Measurements from ENCODE around the gene RETN.

Gene RETN

GRCh38 chr19:7685546-7686445, 16.9 kb downstream of the RETN start:
- no peak for DNase-seq

DNA sequence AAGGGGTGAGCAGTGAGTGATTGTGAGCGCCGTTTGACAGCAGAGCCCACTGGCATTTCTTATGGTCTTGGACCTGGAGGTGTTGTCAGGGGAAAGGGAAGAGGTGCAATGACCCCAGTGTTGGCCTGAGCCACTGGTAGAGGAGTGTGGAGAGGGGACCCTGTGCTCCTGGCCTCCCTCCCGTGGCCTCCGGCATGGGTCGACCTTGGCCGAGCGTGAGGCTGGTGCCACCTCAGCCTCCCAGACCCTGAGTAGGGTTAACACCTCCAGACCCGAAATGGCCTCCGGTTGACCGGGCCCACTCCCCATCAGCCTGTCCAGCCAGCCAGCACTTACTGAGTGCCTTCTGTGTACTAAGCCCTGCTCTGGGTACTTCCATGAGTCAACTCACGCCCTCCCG, 18.3 kb downstream of the RETN start:
- DNase-seq: no peak

- no peak for DNase-seq
Measured at GRCh38 chr19:7689165-7689564, 20.3 kb downstream of the RETN start.

- DNase-seq: no peak
Measured at GRCh38 chr19:7690779-7691258, 22.0 kb downstream of the RETN start.

- no peak for DNase-seq
Measured at GRCh38 chr19:7691497-7691896, 22.6 kb downstream of the RETN start.

DNA sequence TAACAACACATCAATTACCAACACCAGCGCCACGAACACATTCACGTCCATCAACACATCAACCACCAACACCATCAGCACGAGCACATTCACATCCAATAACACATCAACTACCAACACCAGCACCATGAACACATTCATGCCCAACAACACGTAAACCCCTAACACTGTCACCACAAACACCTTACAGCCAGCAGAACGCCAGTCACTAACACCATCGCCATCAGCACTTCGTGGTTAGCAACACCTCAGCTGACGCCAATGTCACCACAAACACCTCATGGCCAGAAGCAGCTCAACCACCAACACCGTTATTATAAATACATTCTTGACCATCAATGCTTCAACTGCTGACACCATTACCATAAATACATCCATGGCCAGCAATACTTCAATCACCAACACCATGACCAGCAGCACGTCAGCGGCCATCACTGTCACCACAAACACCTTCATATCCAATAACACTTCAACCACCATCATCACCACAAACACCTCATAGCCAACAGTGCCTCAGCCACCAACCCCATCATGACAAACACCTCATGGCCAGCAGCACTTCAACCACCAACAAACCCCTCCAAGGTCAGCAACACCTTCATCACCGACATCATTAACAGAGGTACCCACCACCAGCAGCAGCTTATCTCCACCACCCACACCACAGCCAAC, 23.7 kb downstream of the RETN start:
- no peak for DNase-seq

GRCh38 chr19:7694499-7694898, 25.6 kb downstream of the RETN start:
- DNase-seq: no peak

DNA sequence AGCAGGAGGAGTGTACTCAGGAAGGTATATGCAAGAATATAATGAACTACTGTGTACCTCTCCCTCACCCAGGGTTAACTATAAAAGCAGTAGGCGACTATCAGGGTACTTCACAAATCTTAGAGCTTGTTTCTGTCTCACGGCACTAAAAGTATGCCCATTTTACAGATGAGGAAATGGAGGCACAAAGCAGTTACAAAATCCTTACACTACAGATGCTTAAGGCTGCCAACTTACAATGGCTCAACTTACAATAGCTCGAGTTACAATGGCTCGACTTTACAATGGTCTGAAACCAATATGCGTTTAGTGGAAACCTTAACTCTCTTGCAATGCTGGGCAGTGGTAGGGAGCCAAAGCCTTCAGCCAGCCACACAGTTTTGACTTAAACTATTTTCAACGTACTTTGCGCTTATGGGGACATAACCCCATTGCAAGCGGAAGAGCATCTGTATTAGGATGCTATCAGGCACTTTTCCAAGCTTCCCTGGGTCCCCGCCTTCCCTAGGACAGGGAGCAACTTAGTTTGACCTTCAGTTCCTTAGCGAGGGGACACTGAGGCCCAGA, 29.0 kb downstream of the RETN start:
- no peak for DNase-seq

GRCh38 chr19:7698583-7698982, 29.7 kb downstream of the RETN start:
- no peak for DNase-seq

- no peak for DNase-seq
Measured at GRCh38 chr19:7699003-7699402, 30.2 kb downstream of the RETN start.

- no peak for DNase-seq
Measured at GRCh38 chr19:7699417-7700401, 30.9 kb downstream of the RETN start.

DNA sequence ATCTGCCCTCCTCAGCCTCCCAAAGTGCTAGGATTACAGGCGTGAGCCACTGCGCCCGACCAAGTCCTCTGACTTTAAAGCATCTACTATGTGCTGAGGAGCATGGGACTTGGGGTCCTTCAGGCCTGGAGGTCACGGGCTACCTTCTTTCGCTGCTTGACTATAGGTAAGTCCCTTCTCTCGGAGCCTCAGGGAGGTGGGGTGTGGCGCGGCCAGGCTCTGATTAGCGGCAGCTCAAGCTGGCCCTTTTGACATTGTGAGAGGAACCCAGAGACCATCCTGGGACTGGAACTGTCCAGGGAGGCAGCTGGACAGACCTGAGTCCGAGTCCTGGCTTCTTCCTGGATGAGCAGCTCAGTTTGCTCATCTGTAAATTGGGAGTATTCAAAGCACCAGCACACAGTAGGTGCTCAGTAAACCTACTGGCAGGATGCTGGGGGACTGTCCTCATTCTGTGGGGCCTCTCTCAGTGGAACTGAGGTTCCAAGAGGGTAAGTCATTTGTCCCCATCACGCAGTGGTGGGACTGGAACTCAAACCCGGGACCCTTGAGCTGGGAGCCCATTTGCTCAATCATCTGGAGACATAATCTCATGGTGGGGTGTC, 32.3 kb downstream of the RETN start:
- DNase-seq: no peak

DNA sequence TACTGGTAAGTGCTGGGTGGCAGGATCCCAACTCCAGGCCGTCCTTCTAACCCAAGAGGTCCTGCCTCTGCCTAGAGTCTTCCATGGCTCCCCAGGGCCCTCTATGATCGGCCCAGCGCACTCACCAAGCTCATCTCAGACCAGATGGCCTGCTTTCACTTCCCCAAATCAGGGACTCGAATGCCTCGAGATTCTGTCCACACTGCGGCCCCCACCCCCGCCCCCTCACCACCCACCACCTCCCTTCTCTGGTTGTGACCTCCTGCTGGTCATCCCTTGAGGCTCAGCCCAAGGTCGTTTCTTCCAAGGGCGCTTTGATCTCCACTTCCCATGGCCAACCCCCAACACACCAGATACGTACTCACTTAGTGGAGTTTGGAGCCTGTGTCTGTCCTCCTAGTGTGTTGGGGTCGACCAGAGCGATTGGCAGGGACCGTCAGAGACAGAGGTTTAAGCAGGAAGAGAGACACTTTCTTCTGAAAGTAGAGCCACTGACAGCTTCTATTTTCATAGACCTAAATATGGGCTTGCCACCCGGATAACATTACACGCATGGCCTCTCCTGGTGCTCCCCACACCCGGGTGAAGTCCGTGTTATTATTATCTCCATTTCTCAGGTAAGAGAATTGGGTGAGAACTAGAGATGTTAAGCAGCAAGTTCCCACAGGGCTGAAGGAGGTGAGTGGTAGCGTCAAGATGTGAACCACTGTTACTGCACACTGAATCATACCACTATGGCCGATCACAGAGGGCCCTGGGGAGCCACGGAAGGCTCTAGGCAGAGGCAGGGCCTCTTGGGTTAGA, 33.0 kb downstream of the RETN start, which contains the start of gene FCER2:
Gene FCER2 (minus strand): TSS at position 478 of the 804 bp plus-strand sequence. CDS start 2,371 bp downstream, outside the sequence.
- DNase-seq: no peak

GRCh38 chr19:7703332-7703731, 34.5 kb downstream of the RETN start:
- DNase-seq: no peak

GRCh38 chr19:7704280-7705060, 35.6 kb downstream of the RETN start:
- no peak for DNase-seq

- no peak for DNase-seq
Measured at GRCh38 chr19:7705387-7706187, 36.7 kb downstream of the RETN start.

DNA sequence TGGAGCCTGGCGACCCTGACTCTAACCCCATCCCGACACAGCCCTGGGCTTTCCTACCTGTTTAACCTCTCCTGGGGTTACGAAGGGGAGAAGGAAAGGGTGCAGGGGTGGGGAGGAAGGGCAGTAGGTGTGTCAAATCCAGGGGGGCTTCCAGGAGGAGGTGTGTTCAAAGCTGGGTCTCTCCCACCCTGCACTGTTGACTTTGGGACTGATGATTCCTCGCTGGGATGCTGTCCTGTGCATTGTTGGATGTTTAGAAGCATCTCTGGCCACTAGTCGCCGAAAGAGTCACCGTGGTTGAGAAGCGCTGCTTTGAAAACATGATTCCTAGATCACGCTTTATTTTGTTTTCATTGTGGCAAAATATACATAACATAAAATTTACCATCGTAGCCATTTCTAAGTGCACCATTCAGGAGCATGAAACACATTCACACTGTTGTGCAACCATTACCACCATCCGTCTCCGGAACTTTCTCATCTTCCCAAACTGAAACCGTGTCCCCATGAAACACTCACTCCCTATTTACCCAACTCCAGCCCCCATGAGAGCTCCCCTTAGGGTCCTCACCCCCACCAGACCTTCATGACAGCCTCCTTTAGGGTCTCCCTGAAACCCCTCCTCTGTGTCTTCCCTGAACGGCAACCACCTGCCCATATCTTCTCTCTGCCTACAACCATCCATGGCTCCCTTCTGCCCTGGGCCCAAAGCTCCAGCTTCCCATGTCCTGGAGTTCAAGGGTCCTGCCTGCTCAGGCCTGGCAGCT, 37.5 kb downstream of the RETN start:
- DNase-seq: no peak

DNA sequence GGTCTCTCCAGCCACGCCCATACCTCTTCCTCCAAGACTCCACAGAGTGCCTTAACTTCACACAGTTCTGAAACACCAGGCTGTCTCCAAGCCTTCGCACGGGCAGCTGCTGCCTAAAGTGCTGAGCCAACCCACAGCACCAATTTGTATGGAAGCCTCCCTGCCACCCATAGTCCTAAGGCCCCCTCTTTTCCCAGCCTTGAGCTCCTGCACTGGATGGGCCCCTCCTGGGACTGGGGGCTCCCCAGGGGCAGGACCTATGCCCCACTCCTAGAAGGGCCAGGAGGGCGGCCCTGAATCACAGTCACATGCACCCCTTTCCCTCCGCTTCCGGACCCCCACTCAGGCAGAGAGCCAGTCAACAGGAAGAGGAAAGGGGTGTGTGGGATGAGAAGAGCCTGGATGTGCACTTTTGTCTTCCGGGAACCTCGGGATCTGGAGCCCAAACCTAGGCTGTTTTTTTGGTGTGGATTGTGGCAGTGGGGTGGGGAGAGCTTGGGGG, 38.2 kb downstream of the RETN start:
- no peak for DNase-seq

Measured in cerebellar nuclear complex (tissue), 1 donor.